ENCODE measurements around the gene FETUB.

FETUB gene

GRCh38 chr3:186620213-186621092, 19.7 kb upstream of the FETUB start:
- Histone ChIP-seq H3K36me3 (no peaks in the 10 kb centered on the region), H3K9me3 (ENCODE audit: severe bottlenecking) (no peaks in the 10 kb centered on the region), H3K27me3 (ENCODE audit: insufficient read depth, low read depth, severe bottlenecking) (peaks cover 10% of the 10 kb centered on the region), H3K4me3 (ENCODE audit: low read depth, low read length) (no peak overlapping the region), H3K27ac (no peak overlapping the region)
- DNase-seq = no peak
- no peak for TF ChIP-seq CTCF (IDR thresholded peaks at IDR 0.05; ENCODE audit: low read depth, low read length)

- no peak for DNase-seq
- Histone ChIP-seq H3K36me3 (no peaks in the 10 kb centered on the region), H3K4me3 (ENCODE audit: low read depth, low read length) (no peak overlapping the region), H3K27me3 (ENCODE audit: insufficient read depth, low read depth, severe bottlenecking) (peaks cover 10% of the 10 kb centered on the region), H3K9me3 (ENCODE audit: severe bottlenecking) (no peaks in the 10 kb centered on the region), H3K27ac (no peak overlapping the region)
- no peak for TF ChIP-seq CTCF (IDR thresholded peaks at IDR 0.05; ENCODE audit: low read depth, low read length)
These were observed 18.1 kb upstream of the FETUB start for GRCh38 chr3:186621894-186622650.

GRCh38 chr3:186622651-186623310, 17.4 kb upstream of the FETUB start:
- DNase-seq = no peak
- no peaks in the 10 kb centered on the region for H3K36me3 ChIP-seq
- H3K4me3 ChIP-seq (ENCODE audit: low read depth, low read length) = no peak overlapping the region
- peaks cover 5% of the 10 kb centered on the region for H3K27me3 ChIP-seq (ENCODE audit: insufficient read depth, low read depth, severe bottlenecking)
- H3K27ac ChIP-seq = no peak overlapping the region
- TF ChIP-seq CTCF (IDR thresholded peaks at IDR 0.05; ENCODE audit: low read depth, low read length) = no peak
- H3K9me3 ChIP-seq (ENCODE audit: severe bottlenecking) = no peaks in the 10 kb centered on the region

DNA sequence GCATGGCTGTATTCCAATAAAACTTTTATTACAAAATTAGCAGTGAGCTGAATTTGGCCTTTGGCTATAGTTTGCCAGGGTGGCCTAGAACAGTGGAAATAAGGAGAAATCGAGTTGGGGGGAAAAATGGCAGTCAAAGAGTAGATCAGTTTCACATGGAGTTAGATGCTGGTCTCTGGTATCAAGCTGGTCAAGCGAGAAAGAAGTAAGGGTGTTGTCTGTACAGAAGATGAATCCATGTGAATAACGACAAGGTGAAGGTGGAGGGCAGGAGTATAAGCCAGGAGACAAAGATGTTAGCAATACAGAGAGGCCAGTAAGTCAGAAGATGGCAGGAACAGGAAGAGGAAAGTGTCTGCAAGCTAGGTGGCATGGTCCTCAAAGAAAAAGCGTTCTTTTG, 15.6 kb upstream of the FETUB start:
- no peaks in the 10 kb centered on the region for H3K9me3 ChIP-seq (ENCODE audit: severe bottlenecking)
- H3K4me3 ChIP-seq (ENCODE audit: low read depth, low read length) = no peak overlapping the region
- no peak for TF ChIP-seq CTCF (IDR thresholded peaks at IDR 0.05; ENCODE audit: low read depth, low read length)

DNA sequence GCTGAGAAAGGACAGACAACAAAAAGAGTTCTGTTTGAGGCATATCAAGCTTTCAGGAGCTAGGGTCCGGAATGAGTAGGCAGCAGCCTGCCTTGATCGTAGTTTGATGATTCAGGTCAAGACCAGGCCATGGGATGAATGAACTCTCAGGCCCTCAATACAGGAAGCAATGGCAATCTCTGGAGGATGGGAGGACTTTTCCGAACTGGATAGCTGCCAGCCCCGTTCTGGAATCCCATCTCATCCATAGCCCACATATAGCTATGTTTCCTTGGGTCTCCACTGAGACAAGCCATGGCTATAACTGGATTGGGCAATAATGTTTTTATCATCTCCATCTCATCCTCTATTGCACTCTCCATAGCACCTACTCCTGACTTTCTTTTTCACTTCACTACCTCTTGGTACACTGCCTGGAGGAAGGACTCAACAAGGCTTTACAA, 14.6 kb upstream of the FETUB start:
- H3K4me3 ChIP-seq (ENCODE audit: low read depth, low read length) = no peak overlapping the region
- DNase-seq = no peak
- H3K27me3 ChIP-seq (ENCODE audit: insufficient read depth, low read depth, severe bottlenecking) = peaks cover 8% of the 10 kb centered on the region
- H3K36me3 ChIP-seq = no peaks in the 10 kb centered on the region
- TF ChIP-seq CTCF (IDR thresholded peaks at IDR 0.05; ENCODE audit: low read depth, low read length) = no peak
- no peak overlapping the region for H3K27ac ChIP-seq
- H3K9me3 ChIP-seq (ENCODE audit: severe bottlenecking) = no peaks in the 10 kb centered on the region

More for the DNA sequence above, 15.6 kb upstream of the FETUB start:
- no peak for DNase-seq
- peaks cover 8% of the 10 kb centered on the region for H3K27me3 ChIP-seq (ENCODE audit: insufficient read depth, low read depth, severe bottlenecking)
- no peak overlapping the region for H3K27ac ChIP-seq
- no peaks in the 10 kb centered on the region for H3K36me3 ChIP-seq

Measured in WERI-Rb-1 (cell line).